Endodermal cell (in vitro differentiated cells): ENCODE data around the gene BRI3. TPM values are rescaled to one million over a fixed set of nuclear protein-coding genes. Genes with fewer than 3 reads are reported as not detected.

ENCODE experiments used
- DNase-seq: peaks from one replicate; pipeline ENCODE4 v3.0.0-alpha.2; 2017
- H3K27ac ChIP-seq: 2 replicates; pipeline ENCODE4 v1.5.1; 2013; ENCODE audit warnings: mild to moderate bottlenecking, low read depth, low read length, moderate library complexity
- H3K27me3 ChIP-seq: 2 replicates; pipeline ENCODE4 v1.6.1; 2013; ENCODE audit warnings: mild to moderate bottlenecking, low read length, moderate library complexity; ENCODE audit not compliant: insufficient read depth, control insufficient read depth, poor library complexity, severe bottlenecking
- H3K36me3 ChIP-seq: 2 replicates; pipeline ENCODE4 v1.7.0; 2013; ENCODE audit warnings: mild to moderate bottlenecking, low read length, moderate library complexity; ENCODE audit not compliant: control insufficient read depth, insufficient read depth
- H3K4me1 ChIP-seq: one replicate; pipeline ENCODE4 v1.7.0; 2013; ENCODE audit warnings: low read length; ENCODE audit not compliant: control insufficient read depth, insufficient read depth
- H3K4me3 ChIP-seq: 2 replicates; pipeline ENCODE4 v1.5.1; 2013; ENCODE audit warnings: mild to moderate bottlenecking, low read length, moderate library complexity
- H3K9ac ChIP-seq: 2 replicates; pipeline ENCODE4 v1.6.1; 2013; ENCODE audit warnings: mild to moderate bottlenecking, low read length, moderate library complexity; ENCODE audit not compliant: poor library complexity, severe bottlenecking; ENCODE audit errors: extremely low read depth
- H3K9me3 ChIP-seq: 2 replicates; pipeline ENCODE4 v1.6.1; 2013; ENCODE audit warnings: mild to moderate bottlenecking, low read length, moderate library complexity; ENCODE audit not compliant: control insufficient read depth
- H3K27ac Mint-ChIP-seq: 2 replicates; pipeline ENCODE4 v1.8.0; 2020; ENCODE audit warnings: mixed read lengths
- H3K27me3 Mint-ChIP-seq: 2 replicates; pipeline ENCODE4 v1.8.0; 2021; ENCODE audit warnings: mild to moderate bottlenecking, mixed read lengths; ENCODE audit not compliant: insufficient read depth
- H3K36me3 Mint-ChIP-seq: 2 replicates; pipeline ENCODE4 v1.8.0; 2020; ENCODE audit warnings: low read depth, mixed read lengths
- H3K4me1 Mint-ChIP-seq: 2 replicates; pipeline ENCODE4 v1.8.0; 2020; ENCODE audit warnings: mixed read lengths
- H3K4me3 Mint-ChIP-seq: 2 replicates; pipeline ENCODE4 v1.8.0; 2020; ENCODE audit warnings: mild to moderate bottlenecking, moderate library complexity, mixed read lengths
- H3K9me3 Mint-ChIP-seq: 2 replicates; pipeline ENCODE4 v1.8.0; 2020; ENCODE audit warnings: mild to moderate bottlenecking, mixed read lengths
- whole genome bisulfite sequencing, 2 experiments: methylation state at CpG; one replicate each; pipeline versions ENCODE4 v1.1.5 to v1.1.7; 2013; ENCODE audit warnings: missing lambda C conversion rate in 2 of 2, mixed read lengths in 1 of 2; ENCODE audit not compliant: insufficient coverage in 1 of 2, insufficient read length in 1 of 2; 5-methylcytosine and 5-hydroxymethylcytosine counted together
- total RNA-seq, 2 donors: library from RNA; stranded (reverse); fragmentation: NEBNext Ultra II Directional in 1 of 2; extraction: Animal tissue kit (Norgen Biotek cat#: 25700) in 1 of 2; gene quantifications; 2 replicates in 1 of 2; 3 replicates in 1 of 2; pipeline ENCODE4 v1.2.1, GENCODE V29; 2021
- TF ChIP-seq, protein P1 (sequence below): fragments of 200-600 bp; sonication (generic); conservative IDR thresholded peaks from 2 replicates; pipeline ENCODE4 v1.5.0; 2021; ENCODE audit warnings: antibody characterized with exemption, mild to moderate bottlenecking

The BRI3 gene
- total RNA-seq, 2 donors from 2014 or later: 130 to 152 TPM

DNA sequence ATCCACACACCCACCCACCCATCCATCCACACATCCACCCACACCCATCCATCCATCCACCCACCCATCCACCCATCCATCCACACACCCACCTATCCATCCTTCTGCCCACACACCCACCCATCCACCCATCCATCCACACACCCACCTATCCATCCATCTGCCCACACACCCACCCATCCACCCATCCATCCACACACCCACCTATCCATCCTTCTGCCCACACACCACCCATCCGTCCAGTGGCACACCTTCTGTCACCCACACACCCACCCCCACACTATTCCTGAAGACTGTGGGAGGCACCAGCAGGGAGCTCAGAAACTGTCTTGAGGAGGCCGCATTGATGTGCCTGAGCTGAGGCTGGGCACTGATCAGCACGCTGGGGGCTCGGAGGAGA is 38.6 kb upstream of the BRI3 start:
- H3K36me3 Mint-ChIP-seq: peaks cover 23% of the 10 kb centered on the region
- no peak overlapping the region for H3K4me3 ChIP-seq
- no peaks in the 10 kb centered on the region for H3K9me3 ChIP-seq
- TF ChIP-seq, protein P1, sequence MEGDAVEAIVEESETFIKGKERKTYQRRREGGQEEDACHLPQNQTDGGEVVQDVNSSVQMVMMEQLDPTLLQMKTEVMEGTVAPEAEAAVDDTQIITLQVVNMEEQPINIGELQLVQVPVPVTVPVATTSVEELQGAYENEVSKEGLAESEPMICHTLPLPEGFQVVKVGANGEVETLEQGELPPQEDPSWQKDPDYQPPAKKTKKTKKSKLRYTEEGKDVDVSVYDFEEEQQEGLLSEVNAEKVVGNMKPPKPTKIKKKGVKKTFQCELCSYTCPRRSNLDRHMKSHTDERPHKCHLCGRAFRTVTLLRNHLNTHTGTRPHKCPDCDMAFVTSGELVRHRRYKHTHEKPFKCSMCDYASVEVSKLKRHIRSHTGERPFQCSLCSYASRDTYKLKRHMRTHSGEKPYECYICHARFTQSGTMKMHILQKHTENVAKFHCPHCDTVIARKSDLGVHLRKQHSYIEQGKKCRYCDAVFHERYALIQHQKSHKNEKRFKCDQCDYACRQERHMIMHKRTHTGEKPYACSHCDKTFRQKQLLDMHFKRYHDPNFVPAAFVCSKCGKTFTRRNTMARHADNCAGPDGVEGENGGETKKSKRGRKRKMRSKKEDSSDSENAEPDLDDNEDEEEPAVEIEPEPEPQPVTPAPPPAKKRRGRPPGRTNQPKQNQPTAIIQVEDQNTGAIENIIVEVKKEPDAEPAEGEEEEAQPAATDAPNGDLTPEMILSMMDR: no peak
- no peak overlapping the region for H3K4me3 Mint-ChIP-seq
- H3K27me3 Mint-ChIP-seq: no peaks in the 10 kb centered on the region
- no peaks in the 10 kb centered on the region for H3K27me3 ChIP-seq
- H3K9me3 Mint-ChIP-seq: no peaks in the 10 kb centered on the region
- H3K4me1 ChIP-seq: no peaks in the 10 kb centered on the region
- H3K9ac ChIP-seq: no peak overlapping the region
- 76 to 87% methylated on average over 2 to 4 of the region's 4 CpGs for WGBS, 2 experiments
- no peak overlapping the region for H3K27ac Mint-ChIP-seq
- no peaks in the 10 kb centered on the region for H3K36me3 ChIP-seq
- no peak for DNase-seq
- H3K4me1 Mint-ChIP-seq: no peaks in the 10 kb centered on the region
- no peak overlapping the region for H3K27ac ChIP-seq

DNA sequence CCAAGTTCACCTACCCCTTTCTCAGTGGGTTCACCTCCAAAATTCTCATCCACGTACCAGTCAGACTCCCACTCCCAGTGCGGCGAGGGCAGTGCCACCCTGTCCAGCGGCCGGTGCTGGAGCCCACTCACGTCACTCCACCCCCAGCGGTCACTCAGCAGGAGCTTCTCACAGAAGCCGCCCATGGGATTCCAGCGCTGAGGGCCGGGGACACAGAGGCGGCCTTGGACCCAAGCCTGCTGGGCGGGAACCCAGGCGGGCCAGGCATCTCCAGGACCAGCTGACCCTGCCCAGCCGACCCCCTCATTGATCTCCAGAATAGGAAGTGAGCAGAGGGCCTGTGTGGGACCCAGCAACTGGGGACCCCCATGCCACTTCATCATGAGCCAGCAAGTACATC is 36.6 kb upstream of the BRI3 start:
- Mint-ChIP-seq H3K4me3 (no peak overlapping the region), H3K4me1 (no peaks in the 10 kb centered on the region), H3K36me3 (peaks cover 12% of the 10 kb centered on the region), H3K27me3 (no peaks in the 10 kb centered on the region), H3K27ac (no peak overlapping the region), H3K9me3 (no peaks in the 10 kb centered on the region)
- Histone ChIP-seq H3K36me3 (no peaks in the 10 kb centered on the region), H3K4me3 (no peak overlapping the region), H3K27me3 (no peaks in the 10 kb centered on the region), H3K9me3 (no peaks in the 10 kb centered on the region), H3K4me1 (no peaks in the 10 kb centered on the region), H3K9ac (no peak overlapping the region), H3K27ac (no peak overlapping the region)
- TF ChIP-seq, protein P1: no peak
- WGBS, 2 experiments: 96 to 97% methylated on average over 10 to 14 of the region's 14 CpGs
- DNase-seq: no peak

DNA sequence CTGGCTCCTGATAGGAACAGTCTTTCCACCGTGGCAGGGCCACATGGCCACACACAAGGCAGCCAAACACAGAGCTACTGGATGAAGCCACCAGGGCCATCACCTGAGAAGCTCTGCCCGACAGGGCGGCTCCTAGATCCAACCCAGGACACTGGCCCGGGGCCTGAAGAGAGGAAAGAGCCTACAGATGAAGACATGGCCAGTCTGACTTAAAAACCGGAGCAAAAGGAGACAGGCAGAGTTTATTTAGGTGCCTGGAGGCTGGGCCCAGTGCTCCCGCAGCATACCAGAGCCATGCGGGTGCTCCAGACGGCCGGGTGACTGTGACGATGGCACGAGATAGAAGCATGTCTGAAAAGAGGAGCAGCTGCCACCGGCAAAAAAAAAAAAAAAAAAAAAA is 33.3 kb upstream of the BRI3 start:
- H3K4me1 ChIP-seq: peaks cover 5% of the 10 kb centered on the region
- peaks cover 7% of the 10 kb centered on the region for H3K36me3 Mint-ChIP-seq
- no peaks in the 10 kb centered on the region for H3K27me3 Mint-ChIP-seq
- WGBS, 2 experiments: 94 to 95% methylated on average over 9 to 12 of the region's 12 CpGs
- H3K9ac ChIP-seq: no peak overlapping the region
- no peak overlapping the region for H3K4me3 Mint-ChIP-seq
- peaks cover 17% of the 10 kb centered on the region for H3K4me1 Mint-ChIP-seq
- no peaks in the 10 kb centered on the region for H3K36me3 ChIP-seq
- no peaks in the 10 kb centered on the region for H3K9me3 Mint-ChIP-seq
- no peaks in the 10 kb centered on the region for H3K9me3 ChIP-seq
- no peaks in the 10 kb centered on the region for H3K27me3 ChIP-seq
- TF ChIP-seq, protein P1: no peak
- H3K27ac Mint-ChIP-seq: no peak overlapping the region
- no peak for DNase-seq
- no peak overlapping the region for H3K27ac ChIP-seq
- no peak overlapping the region for H3K4me3 ChIP-seq
